ENCODE results near the gene CFAP97.

DNA sequence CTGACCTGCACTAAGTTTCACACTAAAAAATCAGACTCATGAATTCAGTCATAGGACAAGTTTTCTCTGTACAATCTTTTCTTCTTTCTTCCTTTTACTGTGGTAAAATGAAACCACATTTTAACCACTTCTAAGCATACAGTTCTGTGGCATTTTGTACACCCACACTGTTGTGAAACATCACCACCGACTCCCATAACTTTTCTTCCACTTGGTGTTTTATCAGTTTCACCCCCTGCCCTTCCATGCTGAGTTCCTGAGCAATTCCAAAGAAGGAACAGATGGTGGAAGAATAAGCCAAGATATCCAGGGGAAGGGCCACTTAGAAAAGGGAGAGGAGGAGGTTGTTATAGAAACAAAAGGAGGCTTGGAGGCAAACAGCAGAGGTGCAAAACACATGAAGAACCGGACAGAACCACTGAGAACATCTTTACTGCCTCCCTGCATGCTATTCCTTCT is 38.2 kb downstream of the CFAP97 start:
- TF ChIP-seq, protein P1, sequence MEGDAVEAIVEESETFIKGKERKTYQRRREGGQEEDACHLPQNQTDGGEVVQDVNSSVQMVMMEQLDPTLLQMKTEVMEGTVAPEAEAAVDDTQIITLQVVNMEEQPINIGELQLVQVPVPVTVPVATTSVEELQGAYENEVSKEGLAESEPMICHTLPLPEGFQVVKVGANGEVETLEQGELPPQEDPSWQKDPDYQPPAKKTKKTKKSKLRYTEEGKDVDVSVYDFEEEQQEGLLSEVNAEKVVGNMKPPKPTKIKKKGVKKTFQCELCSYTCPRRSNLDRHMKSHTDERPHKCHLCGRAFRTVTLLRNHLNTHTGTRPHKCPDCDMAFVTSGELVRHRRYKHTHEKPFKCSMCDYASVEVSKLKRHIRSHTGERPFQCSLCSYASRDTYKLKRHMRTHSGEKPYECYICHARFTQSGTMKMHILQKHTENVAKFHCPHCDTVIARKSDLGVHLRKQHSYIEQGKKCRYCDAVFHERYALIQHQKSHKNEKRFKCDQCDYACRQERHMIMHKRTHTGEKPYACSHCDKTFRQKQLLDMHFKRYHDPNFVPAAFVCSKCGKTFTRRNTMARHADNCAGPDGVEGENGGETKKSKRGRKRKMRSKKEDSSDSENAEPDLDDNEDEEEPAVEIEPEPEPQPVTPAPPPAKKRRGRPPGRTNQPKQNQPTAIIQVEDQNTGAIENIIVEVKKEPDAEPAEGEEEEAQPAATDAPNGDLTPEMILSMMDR (IDR thresholded peaks at IDR 0.05): no peak
- TF ChIP-seq POLR2A (IDR thresholded peaks at IDR 0.05): no peak

All from body of pancreas (tissue), 4 donors.